Mesenchymal stem cell (in vitro differentiated cells and primary cell): ENCODE measurements around the gene BTG4.

ENCODE experiments used
- DNase-seq: peaks from one replicate; pipeline ENCODE4 v3.0.0-alpha.2; 2013
- H2AFZ ChIP-seq: one replicate; pipeline ENCODE4 v1.6.1; 2013; ENCODE audit warnings: low read depth, mild to moderate bottlenecking, control low read depth, inconsistent platforms, low read length, moderate library complexity
- H2AK5ac ChIP-seq: 2 replicates; pipeline ENCODE4 v1.6.1; 2013; ENCODE audit warnings: low read length, moderate library complexity, mild to moderate bottlenecking, inconsistent platforms; ENCODE audit not compliant: severe bottlenecking
- H2BK120ac ChIP-seq: one replicate; pipeline ENCODE4 v1.6.1; 2013; ENCODE audit warnings: low read depth, mild to moderate bottlenecking, inconsistent platforms, low read length, moderate library complexity
- H2BK12ac ChIP-seq, 2 experiments: one replicate each; pipeline ENCODE4 v1.6.1; 2013; ENCODE audit warnings: inconsistent platforms in 2 of 2, low read length in 2 of 2, mild to moderate bottlenecking in 2 of 2, moderate library complexity in 2 of 2, control low read depth in 1 of 2
- H2BK15ac ChIP-seq: one replicate; pipeline ENCODE4 v1.6.1; 2013; ENCODE audit warnings: mild to moderate bottlenecking, low read depth, inconsistent platforms; ENCODE audit not compliant: poor library complexity, severe bottlenecking
- H2BK5ac ChIP-seq: 2 replicates; pipeline ENCODE4 v1.6.1; 2013; ENCODE audit warnings: low read depth, mild to moderate bottlenecking, low read length, control low read depth, inconsistent platforms; ENCODE audit not compliant: poor library complexity, severe bottlenecking
- H3K14ac ChIP-seq, 2 experiments: one replicate each; pipeline ENCODE4 v1.6.1; 2013; ENCODE audit warnings: inconsistent platforms in 2 of 2, low read length in 2 of 2, control low read depth in 1 of 2, mild to moderate bottlenecking in 1 of 2, moderate library complexity in 1 of 2
- H3K18ac ChIP-seq, 2 experiments: one replicate each; pipeline ENCODE4 v1.6.1; 2013; ENCODE audit warnings: inconsistent platforms in 2 of 2, low read length in 2 of 2, control low read depth in 1 of 2, low read depth in 1 of 2, mild to moderate bottlenecking in 1 of 2
- H3K23ac ChIP-seq, 2 experiments: one replicate each; pipeline ENCODE4 v1.6.1; 2013; ENCODE audit warnings: inconsistent platforms in 2 of 2, low read length in 2 of 2, mild to moderate bottlenecking in 2 of 2, moderate library complexity in 2 of 2, control low read depth in 1 of 2
- H3K27ac ChIP-seq: 2 replicates; pipeline ENCODE4 v1.5.1; 2013; ENCODE audit warnings: mild to moderate bottlenecking, moderate library complexity, low read length, control low read depth, inconsistent platforms; ENCODE audit not compliant: poor library complexity, severe bottlenecking
- H3K27me3 ChIP-seq, 2 experiments: 2 replicates each; pipeline versions ENCODE4 v1.6.1 to v1.7.0; 2013; ENCODE audit warnings: low read length in 2 of 2, mild to moderate bottlenecking in 2 of 2, moderate library complexity in 2 of 2, control low read depth in 1 of 2, inconsistent platforms in 1 of 2; ENCODE audit not compliant: control insufficient read depth in 1 of 2, insufficient read depth in 1 of 2
- H3K36me3 ChIP-seq, 2 experiments: 2 replicates each; pipeline versions ENCODE4 v1.6.1 to v1.7.0; 2013; ENCODE audit warnings: low read length in 2 of 2, control low read depth in 1 of 2, inconsistent platforms in 1 of 2, low read depth in 1 of 2, mild to moderate bottlenecking in 1 of 2; ENCODE audit not compliant: insufficient read depth in 2 of 2, control insufficient read depth in 1 of 2
- H3K4ac ChIP-seq, 2 experiments: one replicate each; pipeline ENCODE4 v1.6.1; 2013; ENCODE audit warnings: inconsistent platforms in 2 of 2, low read length in 2 of 2, mild to moderate bottlenecking in 2 of 2, moderate library complexity in 2 of 2, control low read depth in 1 of 2, low read depth in 1 of 2
- H3K4me1 ChIP-seq: 2 replicates; pipeline ENCODE4 v1.6.1; 2013; ENCODE audit warnings: low read depth, low read length, control low read depth; ENCODE audit not compliant: control insufficient read depth, insufficient read depth
- H3K4me2 ChIP-seq: 2 replicates; pipeline ENCODE4 v1.6.1; 2013; ENCODE audit warnings: low read length, mild to moderate bottlenecking, inconsistent platforms; ENCODE audit not compliant: poor library complexity, severe bottlenecking
- H3K4me3 ChIP-seq, 2 experiments: 2 replicates each; pipeline versions ENCODE4 v1.5.1 to v1.7.0; 2013; ENCODE audit warnings: low read length in 2 of 2, mild to moderate bottlenecking in 2 of 2, control low read depth in 1 of 2, low read depth in 1 of 2; ENCODE audit not compliant: insufficient read depth in 1 of 2
- H3K79me1 ChIP-seq: replicated peaks from 2 replicates; pipeline ENCODE4 v1.6.1; 2013; ENCODE audit warnings: mild to moderate bottlenecking, control low read depth, low read length, inconsistent platforms; ENCODE audit not compliant: poor library complexity, severe bottlenecking
- H3K9ac ChIP-seq: 2 replicates; pipeline ENCODE4 v1.7.0; 2013; ENCODE audit warnings: mild to moderate bottlenecking, low read length, moderate library complexity
- H3K9me3 ChIP-seq: 2 replicates; pipeline ENCODE4 v1.7.0; 2013; ENCODE audit warnings: mild to moderate bottlenecking, low read length; ENCODE audit not compliant: control insufficient read depth
- H4K8ac ChIP-seq: one replicate; pipeline ENCODE4 v1.6.1; 2013; ENCODE audit warnings: inconsistent platforms, mild to moderate bottlenecking, low read length, moderate library complexity
- H4K91ac ChIP-seq: one replicate; pipeline ENCODE4 v1.6.1; 2013; ENCODE audit warnings: mild to moderate bottlenecking, low read length, inconsistent platforms
- WGBS: methylation state at CpG from one replicate; pipeline ENCODE4 v1.1.7; 2013; ENCODE audit warnings: mixed read lengths; 5-methylcytosine and 5-hydroxymethylcytosine counted together

BTG4 gene

DNA sequence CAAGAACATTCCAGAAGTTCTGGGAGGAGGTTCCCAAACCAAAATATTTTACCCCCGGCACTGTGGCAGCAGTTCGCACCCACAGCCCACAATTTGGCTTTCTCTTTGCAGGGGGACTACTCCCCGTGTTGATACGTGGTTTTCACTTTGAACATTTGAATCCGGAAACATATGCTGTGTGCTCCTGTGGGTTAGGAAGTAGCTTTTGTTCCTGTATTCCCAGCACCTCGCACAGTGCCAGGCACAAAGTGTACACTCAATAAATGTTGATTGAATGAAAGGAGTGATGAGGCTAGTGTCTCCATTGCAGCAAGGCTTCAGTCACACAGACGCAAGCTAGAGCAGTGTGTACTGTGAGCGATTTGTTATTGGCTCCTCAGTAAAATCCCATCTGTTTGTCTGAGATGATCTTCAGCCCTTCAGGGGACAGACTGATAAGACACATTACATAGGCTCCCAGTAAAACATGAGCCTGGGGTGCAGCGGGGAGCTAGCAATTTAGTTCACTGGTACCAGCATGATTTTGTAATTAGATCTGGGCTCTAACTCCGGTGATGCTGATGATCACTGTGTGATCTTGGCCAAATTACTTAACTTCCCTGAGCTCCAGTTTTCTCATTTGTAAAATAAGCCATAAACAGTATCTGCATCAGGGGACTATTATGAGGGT is 30.6 kb upstream of the BTG4 start:
- Histone ChIP-seq H3K36me3 (peaks cover 19 to 28% of the 10 kb centered on the region in 2 experiments), H3K79me1 (peaks cover 14% of the 10 kb centered on the region), H2BK15ac (no peak overlapping the region), H3K9ac (no peak overlapping the region), H3K23ac (no peak overlapping the region), H3K27me3 (no peaks in the 10 kb centered on the region), H2AK5ac (no peak overlapping the region), H3K4me3 (no peak overlapping the region), H3K4me2 (no peak overlapping the region), H3K27ac (no peak overlapping the region), H3K9me3 (no peaks in the 10 kb centered on the region), H4K8ac (no peak overlapping the region), H4K91ac (no peak overlapping the region), H2BK12ac (no peak overlapping the region), H3K14ac (no peak overlapping the region), H2BK5ac (no peak overlapping the region), H3K4me1 (peaks cover 16% of the 10 kb centered on the region), H2AFZ (no peak overlapping the region), H3K4ac (no peak overlapping the region), H3K18ac (no peak overlapping the region), H2BK120ac (no peak overlapping the region)
- DNase-seq, result no peak
- WGBS, result 97% methylated on average over 10 of the region's 10 CpGs

DNA sequence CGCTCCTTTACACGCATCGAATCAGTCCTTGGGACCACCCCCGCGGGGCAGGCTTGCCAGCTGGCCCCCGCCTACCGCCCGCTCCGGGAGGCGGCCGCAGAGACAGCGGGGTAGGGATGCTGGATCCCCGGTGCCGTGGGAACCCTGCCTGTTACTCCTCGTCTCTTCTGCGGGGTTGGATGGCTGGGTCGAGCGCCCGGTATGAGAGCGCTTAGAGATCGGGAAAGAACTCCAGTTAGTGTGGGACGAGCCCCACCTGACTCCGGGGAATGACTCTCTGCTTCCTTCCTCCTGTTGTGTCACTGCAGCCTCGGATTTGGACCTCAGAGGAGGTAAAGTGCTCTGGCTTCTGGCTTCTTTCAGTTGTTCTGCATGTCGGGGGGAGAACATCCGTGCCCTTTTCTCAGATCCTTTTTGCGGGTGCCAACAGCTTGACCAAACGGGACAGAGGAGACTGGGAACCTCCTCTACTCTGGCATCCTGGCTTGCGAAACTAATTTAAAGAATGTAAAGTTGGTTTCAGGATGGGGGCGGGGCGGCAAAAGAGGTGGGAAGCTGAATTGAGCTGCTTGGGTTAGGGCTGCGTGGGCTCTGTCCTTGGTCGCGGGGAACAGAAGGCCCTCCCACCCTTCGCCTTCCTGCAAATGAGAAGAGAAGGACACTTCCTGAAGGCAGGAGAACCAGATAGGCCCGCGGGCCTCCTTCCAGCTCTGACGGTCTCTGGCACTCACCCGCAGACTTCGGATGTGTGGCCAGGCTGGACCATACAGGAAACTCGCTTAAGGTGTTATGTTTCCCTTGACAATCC is 29.3 kb upstream of the BTG4 start:
- H2BK120ac ChIP-seq, result peak overlapping the region; percentile 25
- peaks cover 16% of the 10 kb centered on the region for H3K4me1 ChIP-seq
- peak; percentile 90 for DNase-seq
- H2BK5ac ChIP-seq, result peak overlapping the region; percentile 10
- peak overlapping the region; percentile 96 for H2AFZ ChIP-seq
- no peaks in the 10 kb centered on the region for H3K9me3 ChIP-seq
- peak overlapping the region; percentile 93 for H3K4me2 ChIP-seq
- peaks cover 11% of the 10 kb centered on the region for H3K79me1 ChIP-seq
- H3K27ac ChIP-seq, result peak overlapping the region; percentile 71
- no peak overlapping the region for H2BK12ac ChIP-seq
- peak overlapping the region; percentile 54 to 60 for H3K4ac ChIP-seq
- H2AK5ac ChIP-seq, result no peak overlapping the region
- H3K14ac ChIP-seq, result peak overlapping the region in 1 of 2 experiments; percentile 99
- 2% methylated on average over 41 of the region's 41 CpGs for WGBS
- H3K36me3 ChIP-seq, result peaks cover 15 to 16% of the 10 kb centered on the region in 2 experiments
- peak overlapping the region; percentile 85 for H3K9ac ChIP-seq
- H2BK15ac ChIP-seq, result peak overlapping the region; percentile 56
- H3K27me3 ChIP-seq, result no peaks in the 10 kb centered on the region
- peak overlapping the region; percentile 85 for H3K4me3 ChIP-seq
- H4K91ac ChIP-seq, result peak overlapping the region; percentile 73
- H3K23ac ChIP-seq, result peak overlapping the region in 1 of 2 experiments; percentile 67
- H3K18ac ChIP-seq, result peak overlapping the region; percentile 88 to 97
- peak overlapping the region; percentile 61 for H4K8ac ChIP-seq

DNA sequence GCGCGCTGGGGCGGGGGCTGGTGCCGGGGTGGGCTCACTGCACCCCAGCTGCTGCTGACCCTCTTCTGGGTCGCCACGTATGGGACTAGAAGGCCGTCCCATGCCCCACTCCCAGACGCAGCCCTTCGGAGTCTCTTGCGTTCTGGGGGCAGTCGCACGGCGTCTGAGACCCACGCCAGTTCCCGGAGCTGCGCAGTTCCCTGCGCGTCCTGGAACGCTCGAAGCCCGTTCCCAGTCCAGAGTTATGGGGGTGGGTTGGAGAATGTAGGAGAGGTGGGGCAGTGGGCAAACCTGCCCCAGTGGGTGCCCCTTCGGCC is 28.7 kb upstream of the BTG4 start:
- Histone ChIP-seq H2BK15ac (peak overlapping the region; percentile 75), H3K79me1 (peaks cover 11% of the 10 kb centered on the region), H3K4me2 (peak overlapping the region; percentile 93), H3K18ac (peak overlapping the region; percentile 88 to 97), H3K23ac (peak overlapping the region in 1 of 2 experiments; percentile 67), H4K8ac (peak overlapping the region; percentile 61), H3K9me3 (no peaks in the 10 kb centered on the region), H3K4me3 (peak overlapping the region; percentile 85), H3K9ac (peak overlapping the region; percentile 85), H2BK12ac (no peak overlapping the region), H3K27ac (peak overlapping the region; percentile 71), H4K91ac (peak overlapping the region; percentile 73), H2BK5ac (peak overlapping the region; percentile 10), H3K27me3 (no peaks in the 10 kb centered on the region), H3K4me1 (peaks cover 16% of the 10 kb centered on the region), H2AFZ (peak overlapping the region; percentile 96), H2AK5ac (no peak overlapping the region), H3K36me3 (peaks cover 10 to 13% of the 10 kb centered on the region in 2 experiments), H3K14ac (peak overlapping the region in 1 of 2 experiments; percentile 99), H3K4ac (peak overlapping the region; percentile 54), H2BK120ac (peak overlapping the region; percentile 25)
- DNase-seq, result no peak
- WGBS, result under 1% methylated on average over 21 of the region's 22 CpGs
